GDM1 (cell line): ENCODE measurements around the gene HSPA12A.

Experiments
- DNase-seq: peaks from one replicate; lab custom pipeline; 2025; lab: John Stamatoyannopoulos, UW

Gene HSPA12A

GRCh38 chr10:116771101-116771958, 29.0 kb upstream of the HSPA12A start:
- DNase-seq = no peak

GRCh38 chr10:116770281-116770680, 27.9 kb upstream of the HSPA12A start:
- no peak for DNase-seq

GRCh38 chr10:116769791-116770190, 27.4 kb upstream of the HSPA12A start:
- no peak for DNase-seq

GRCh38 chr10:116769368-116769767, 27.0 kb upstream of the HSPA12A start:
- DNase-seq = no peak

- no peak for DNase-seq
These were observed 26.4 kb upstream of the HSPA12A start for GRCh38 chr10:116768786-116769185.

- DNase-seq = no peak
These were observed 24.7 kb upstream of the HSPA12A start for GRCh38 chr10:116766837-116767634.

- no peak for DNase-seq
These were observed 24.0 kb upstream of the HSPA12A start for GRCh38 chr10:116766241-116766827.

GRCh38 chr10:116765648-116766081, 23.3 kb upstream of the HSPA12A start:
- DNase-seq = no peak

- no peak for DNase-seq
These were observed 22.6 kb upstream of the HSPA12A start for GRCh38 chr10:116764979-116765378.

GRCh38 chr10:116763440-116763839, 21.1 kb upstream of the HSPA12A start:
- DNase-seq = no peak

GRCh38 chr10:116761883-116762282, 19.5 kb upstream of the HSPA12A start:
- no peak for DNase-seq

- no peak for DNase-seq
These were observed 18.6 kb upstream of the HSPA12A start for GRCh38 chr10:116760919-116761318.

- DNase-seq = no peak
These were observed 14.9 kb upstream of the HSPA12A start for GRCh38 chr10:116757246-116757645.

GRCh38 chr10:116756277-116756676, 13.9 kb upstream of the HSPA12A start:
- DNase-seq = no peak

- no peak for DNase-seq
These were observed 11.4 kb upstream of the HSPA12A start for GRCh38 chr10:116753759-116754158.

- DNase-seq = no peak
These were observed 10.8 kb upstream of the HSPA12A start for GRCh38 chr10:116752969-116753665.

- no peak for DNase-seq
These were observed 10.2 kb upstream of the HSPA12A start for GRCh38 chr10:116752563-116752962.

- DNase-seq = no peak
These were observed 6.1 kb upstream of the HSPA12A start for GRCh38 chr10:116748471-116748870.

- DNase-seq = no peak
These were observed 5.7 kb upstream of the HSPA12A start for GRCh38 chr10:116748041-116748440.

GRCh38 chr10:116747325-116747724, 5.0 kb upstream of the HSPA12A start:
- no peak for DNase-seq

- DNase-seq = no peak
These were observed 2.5 kb upstream of the HSPA12A start for GRCh38 chr10:116744885-116745284.

- no peak for DNase-seq
These were observed 1.9 kb upstream of the HSPA12A start for GRCh38 chr10:116744163-116744753.
